ENCODE results near the gene SLC1A3. TPM values are rescaled to one million over a fixed set of nuclear protein-coding genes. Genes with fewer than 3 reads are reported as not detected.
A peak's percentile ranks its signal among the peaks of the same experiment; 100 is the strongest.

SLC1A3 gene
- 10 to 100 TPM; 11.2 to 18.5 TPM for total RNA-seq

DNA sequence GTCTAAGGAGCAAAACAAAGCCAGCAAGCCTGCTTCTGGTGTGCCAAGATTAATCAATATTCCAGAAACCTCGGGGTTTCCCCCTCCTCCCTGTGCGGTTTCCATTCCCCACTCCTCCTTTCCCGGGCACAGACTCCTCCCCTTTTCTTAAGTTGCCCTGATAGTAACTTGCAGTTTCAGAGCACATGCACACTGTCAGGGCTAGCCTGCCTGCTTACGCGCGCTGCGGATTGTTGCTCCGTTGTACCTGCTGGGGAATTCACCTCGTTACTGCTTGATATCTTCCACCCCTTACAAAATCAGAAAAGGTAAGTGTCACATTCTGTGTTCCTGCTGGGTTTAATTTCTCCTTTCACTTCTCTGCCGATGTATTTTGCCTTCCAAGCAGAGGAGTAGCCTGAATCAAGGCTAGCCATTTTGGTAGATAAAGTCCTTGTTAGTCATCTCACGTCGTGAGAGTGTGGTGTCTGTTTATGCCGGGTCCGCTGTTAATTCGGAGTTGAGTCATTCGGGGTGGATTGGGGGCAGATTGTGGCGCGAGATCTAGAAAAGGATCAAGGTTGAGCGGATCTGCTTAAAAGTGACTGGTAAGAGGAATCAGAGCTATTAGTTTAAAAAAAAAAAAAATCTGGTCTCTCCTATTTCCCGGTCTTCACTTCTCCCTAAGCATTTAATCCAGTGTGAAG is at the start of gene SLC1A3:
Gene SLC1A3 (plus strand): TSS at position 179 of the 686 bp plus-strand sequence. CDS start 1,818 bp downstream, outside the sequence.
- Histone ChIP-seq H3K27ac (peak within 1 kb of the TSS in 3 of 4 donors; percentile 15 to 58 (median 46)), H3K4me3 (peak within 1 kb of the TSS; percentile 13 to 37), H3K27me3 (no peaks in the 10 kb centered on the region), H3K36me3 (replicated peaks in 1 of 2; ENCODE audit: insufficient read depth in 1 of 2, low read depth in 2 of 2) (no peaks in the 10 kb centered on the region), H3K9me3 (no peaks in the 10 kb centered on the region), H3K4me1 (no peaks in the 10 kb centered on the region)
- TF ChIP-seq POLR2A (IDR thresholded peaks at IDR 0.05): peak in 2 of 3 donors; percentile 68 to 76
- TF ChIP-seq, protein P1, sequence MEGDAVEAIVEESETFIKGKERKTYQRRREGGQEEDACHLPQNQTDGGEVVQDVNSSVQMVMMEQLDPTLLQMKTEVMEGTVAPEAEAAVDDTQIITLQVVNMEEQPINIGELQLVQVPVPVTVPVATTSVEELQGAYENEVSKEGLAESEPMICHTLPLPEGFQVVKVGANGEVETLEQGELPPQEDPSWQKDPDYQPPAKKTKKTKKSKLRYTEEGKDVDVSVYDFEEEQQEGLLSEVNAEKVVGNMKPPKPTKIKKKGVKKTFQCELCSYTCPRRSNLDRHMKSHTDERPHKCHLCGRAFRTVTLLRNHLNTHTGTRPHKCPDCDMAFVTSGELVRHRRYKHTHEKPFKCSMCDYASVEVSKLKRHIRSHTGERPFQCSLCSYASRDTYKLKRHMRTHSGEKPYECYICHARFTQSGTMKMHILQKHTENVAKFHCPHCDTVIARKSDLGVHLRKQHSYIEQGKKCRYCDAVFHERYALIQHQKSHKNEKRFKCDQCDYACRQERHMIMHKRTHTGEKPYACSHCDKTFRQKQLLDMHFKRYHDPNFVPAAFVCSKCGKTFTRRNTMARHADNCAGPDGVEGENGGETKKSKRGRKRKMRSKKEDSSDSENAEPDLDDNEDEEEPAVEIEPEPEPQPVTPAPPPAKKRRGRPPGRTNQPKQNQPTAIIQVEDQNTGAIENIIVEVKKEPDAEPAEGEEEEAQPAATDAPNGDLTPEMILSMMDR (IDR thresholded peaks at IDR 0.05): no peak
- intact Hi-C loops (cut with DNase I): no loop called here
- ATAC-seq (peak; percentile 90), DNase-seq (peak; percentile 35 to 74 (median 62))
- 0 to 1% methylated on average over 20 of the region's 20 CpGs for WGBS, 2 donors

DNA sequence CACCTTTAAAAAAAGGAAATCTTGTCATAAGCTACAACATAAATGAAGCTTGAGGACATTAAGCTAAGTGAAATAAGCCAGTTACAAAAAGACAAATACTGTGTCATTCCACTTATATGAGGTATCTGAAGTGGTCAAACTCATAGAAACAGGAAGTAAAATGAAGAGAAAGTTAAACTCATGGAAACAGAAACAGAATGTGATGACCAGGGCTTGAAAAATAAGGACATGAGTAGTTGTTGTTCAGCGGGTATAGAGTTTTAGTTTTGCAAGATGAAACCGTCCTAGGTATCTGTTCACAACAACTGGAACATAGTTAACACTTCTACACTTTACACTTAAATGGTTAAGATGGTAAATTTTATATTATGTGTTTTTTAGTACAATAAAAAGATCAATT is 47.8 kb upstream of the SLC1A3 start:
- no peak for ATAC-seq
- TF ChIP-seq POLR2A (IDR thresholded peaks at IDR 0.05): no peak
- TF ChIP-seq, protein P1 (IDR thresholded peaks at IDR 0.05): no peak
- intact Hi-C loops (cut with DNase I): no loop called here
- Histone ChIP-seq H3K9me3 (no peaks in the 10 kb centered on the region), H3K36me3 (replicated peaks in 1 of 2; ENCODE audit: insufficient read depth in 1 of 2, low read depth in 2 of 2) (no peaks in the 10 kb centered on the region), H3K4me3 (no peak overlapping the region), H3K4me1 (no peaks in the 10 kb centered on the region), H3K27me3 (no peaks in the 10 kb centered on the region), H3K27ac (no peak overlapping the region)
- WGBS, 2 donors: 84 to 87% methylated on average over 2 of the region's 2 CpGs
- DNase-seq: no peak

DNA sequence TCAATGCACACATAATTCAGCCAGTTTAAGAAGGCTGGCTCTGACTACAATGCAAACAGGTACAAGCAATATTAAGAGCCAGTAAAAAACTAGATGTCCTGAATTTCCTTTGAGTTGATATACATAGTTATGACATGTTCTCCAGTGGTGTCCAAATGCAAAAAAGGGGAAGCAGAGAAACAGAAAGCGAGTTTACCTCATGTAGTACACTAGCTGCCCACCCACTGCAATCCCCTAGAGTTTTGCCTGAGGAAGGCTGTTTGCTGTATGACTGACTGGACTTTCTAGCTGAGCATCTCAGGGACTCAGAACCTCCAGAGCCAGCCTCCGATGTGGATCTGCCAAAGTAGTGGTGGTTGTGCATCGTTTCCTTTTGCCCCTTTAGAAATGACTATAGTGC is 44.8 kb upstream of the SLC1A3 start:
- WGBS, 2 donors: 75 to 81% methylated on average over 3 of the region's 3 CpGs

DNA sequence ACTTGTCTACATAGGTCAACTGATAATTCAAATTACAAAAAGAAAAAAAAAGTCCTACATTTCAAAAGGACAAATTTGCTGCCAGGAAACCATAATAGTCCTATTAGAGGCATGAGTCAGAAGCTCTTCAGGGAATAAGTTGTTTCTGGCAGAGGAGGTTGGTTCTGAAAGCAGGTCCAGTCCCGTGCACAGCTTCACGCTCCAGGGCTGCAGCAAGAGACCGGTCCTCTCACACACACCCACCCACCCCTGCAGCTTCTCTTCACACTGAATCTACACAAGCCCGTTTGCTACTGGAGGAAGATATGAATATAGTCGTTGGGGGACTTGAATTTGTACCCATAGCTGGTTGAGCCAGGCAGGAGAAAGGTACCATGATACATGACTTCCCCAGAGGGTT is 36.9 kb upstream of the SLC1A3 start:
- ATAC-seq: no peak
- Histone ChIP-seq H3K4me3 (no peak overlapping the region), H3K27me3 (no peaks in the 10 kb centered on the region), H3K9me3 (no peaks in the 10 kb centered on the region), H3K36me3 (replicated peaks in 1 of 2; ENCODE audit: insufficient read depth in 1 of 2, low read depth in 2 of 2) (no peaks in the 10 kb centered on the region), H3K4me1 (no peaks in the 10 kb centered on the region), H3K27ac (no peak overlapping the region)
- 70 to 75% methylated on average over 5 of the region's 5 CpGs for WGBS, 2 donors
- intact Hi-C loops (cut with DNase I): no loop called here
- peak in 1 of 4 donors; percentile 8 for DNase-seq
- TF ChIP-seq, protein P1 (IDR thresholded peaks at IDR 0.05): no peak

More for the DNA sequence above, 44.8 kb upstream of the SLC1A3 start:
- Histone ChIP-seq H3K9me3 (no peaks in the 10 kb centered on the region), H3K36me3 (replicated peaks in 1 of 2; ENCODE audit: insufficient read depth in 1 of 2, low read depth in 2 of 2) (no peaks in the 10 kb centered on the region), H3K27ac (no peak overlapping the region), H3K4me1 (no peaks in the 10 kb centered on the region), H3K4me3 (no peak overlapping the region), H3K27me3 (no peaks in the 10 kb centered on the region)
- TF ChIP-seq, protein P1 (IDR thresholded peaks at IDR 0.05): no peak
- DNase-seq: no peak
- ATAC-seq: no peak
- intact Hi-C loops (cut with DNase I): no loop called here

All from body of pancreas (tissue), 4 donors.